NOMO-1 treated with dmso at 0.1 percent for 144 hours (cell line): ENCODE results near the gene RBM48.
"Not testable (repeated sequence)": the region's sequence is repeated elsewhere in the genome, so short reads cannot be mapped to it uniquely, and the experiment has no call there.

Experiments used
- DNase-seq: peaks from one replicate; lab custom pipeline; 2025; ENCODE audit not compliant: unreplicated experiment; lab: John Stamatoyannopoulos, UW

RBM48 gene

DNA sequence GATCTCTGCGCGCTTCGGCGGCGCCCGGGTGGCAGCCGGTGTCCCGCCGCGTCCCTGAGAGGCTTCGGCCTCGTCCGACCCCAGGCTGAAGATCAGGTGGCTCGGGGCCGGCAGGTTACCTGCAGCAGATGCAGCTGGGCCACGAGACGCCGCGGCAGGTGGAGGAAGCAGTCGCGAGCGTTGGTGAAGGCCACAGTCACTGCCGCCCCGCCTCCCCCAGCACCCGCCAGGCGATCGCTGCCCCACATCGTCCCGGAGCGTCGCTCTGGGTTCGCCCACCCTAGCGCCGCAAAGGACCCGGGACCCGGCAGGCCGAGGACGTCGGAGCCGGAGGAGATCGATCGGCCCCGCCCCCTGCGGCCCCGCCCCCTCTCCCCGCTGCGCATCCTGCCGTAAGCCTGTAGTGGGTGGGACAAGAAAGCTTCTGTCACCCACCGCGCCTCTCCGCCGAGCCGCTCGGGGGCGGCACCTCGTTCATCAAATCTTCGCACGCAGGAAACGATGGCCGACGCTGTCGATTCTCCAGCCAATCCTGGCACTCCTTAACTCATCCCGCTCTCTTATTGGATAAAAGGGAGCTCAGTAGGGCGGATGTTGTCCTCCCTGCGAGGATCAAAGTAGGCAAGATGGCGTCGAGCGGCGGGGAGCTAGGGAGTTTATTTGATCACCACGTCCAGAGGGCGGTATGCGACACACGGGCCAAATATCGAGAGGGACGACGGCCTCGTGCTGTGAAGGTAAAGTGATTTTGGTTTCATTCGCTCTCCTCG lies at the start of gene RBM48, which contains the start of gene PEX1:
Gene RBM48 (plus strand): TSS at position 608 of the 770 bp plus-strand sequence. CDS start 19 bp downstream, at position 627.
Gene PEX1 (minus strand): TSS at position 333 of the 770 bp plus-strand sequence. CDS start 85 bp downstream, at position 248.
- peak; percentile 100 for DNase-seq

DNA sequence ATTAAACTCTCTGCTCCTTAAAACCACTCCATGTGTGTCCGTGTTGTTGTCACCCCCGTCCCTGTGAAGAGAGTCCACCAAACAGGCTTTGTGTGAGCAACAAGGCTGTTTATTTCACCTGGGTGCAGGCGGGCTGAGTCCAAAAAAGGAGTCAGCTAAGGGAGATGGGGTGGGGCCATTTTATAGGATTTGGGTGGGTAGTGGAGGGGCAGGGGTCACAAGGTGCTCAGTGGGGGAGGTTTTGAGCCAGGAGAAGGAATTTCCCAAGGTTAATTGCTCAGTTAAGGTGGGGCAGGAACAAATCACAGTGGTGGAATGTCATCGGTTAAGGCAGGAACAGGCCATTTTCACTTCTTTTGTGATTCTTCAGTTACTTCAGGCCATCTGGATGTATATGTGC lies 49.4 kb upstream of the RBM48 start:
- DNase-seq = not testable (repeated sequence)

- DNase-seq = not testable (repeated sequence)
Measured at GRCh38 chr7:92483624-92484023, 45.0 kb upstream of the RBM48 start.

- DNase-seq = not testable (repeated sequence)
Measured at GRCh38 chr7:92484226-92484625, 44.4 kb upstream of the RBM48 start.

DNA sequence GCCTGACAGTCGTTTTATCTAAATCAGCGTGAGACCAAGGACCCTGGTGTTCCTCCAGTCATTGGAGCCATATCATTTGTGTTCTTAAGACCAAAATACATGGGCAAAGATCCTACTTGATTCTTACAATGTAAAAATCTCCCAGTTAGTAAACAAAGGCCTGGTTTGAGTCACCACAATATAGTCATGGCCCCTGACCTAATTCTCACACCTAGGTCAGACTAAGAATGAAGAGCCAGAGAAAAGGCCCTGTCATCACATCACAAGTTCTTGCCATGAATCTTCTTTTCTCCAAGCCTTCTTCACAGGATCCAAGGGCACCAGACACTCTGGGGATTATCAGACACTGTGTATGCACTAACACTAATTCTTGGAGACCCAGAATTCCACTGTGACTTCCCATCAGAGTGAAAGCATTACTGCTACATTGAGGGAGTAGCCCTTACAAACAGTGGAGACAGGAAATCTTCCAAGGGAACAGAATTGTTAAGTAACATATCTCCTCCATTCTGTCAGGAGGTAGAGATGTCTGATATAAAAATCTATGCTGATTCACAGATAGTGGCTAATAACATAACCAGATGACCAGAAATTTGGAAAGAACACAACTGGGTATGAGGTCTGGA lies 43.2 kb upstream of the RBM48 start:
- no peak for DNase-seq

GRCh38 chr7:92485974-92486373 lies 42.6 kb upstream of the RBM48 start:
- no peak for DNase-seq

- DNase-seq = no peak
Measured at GRCh38 chr7:92487804-92488203, 40.8 kb upstream of the RBM48 start.

DNA sequence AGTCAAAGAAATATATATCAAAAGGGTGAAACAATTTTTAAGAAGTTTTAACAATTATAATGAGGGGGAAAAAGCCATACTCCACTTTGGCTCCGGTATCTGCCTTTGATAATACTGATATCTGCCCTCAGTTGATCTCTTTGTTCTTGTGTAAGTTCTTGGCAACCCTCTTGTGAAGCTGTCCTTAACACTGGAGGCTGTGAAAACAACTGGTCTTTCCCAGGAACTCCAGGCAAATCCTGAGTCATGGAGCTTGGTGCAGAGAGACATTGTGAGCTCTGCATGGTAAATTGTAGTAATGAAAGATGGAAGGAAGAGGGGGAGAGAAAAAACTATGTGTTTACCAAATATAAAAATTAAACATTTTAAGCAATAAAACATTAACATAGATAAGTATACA lies 39.0 kb upstream of the RBM48 start:
- no peak for DNase-seq

DNA sequence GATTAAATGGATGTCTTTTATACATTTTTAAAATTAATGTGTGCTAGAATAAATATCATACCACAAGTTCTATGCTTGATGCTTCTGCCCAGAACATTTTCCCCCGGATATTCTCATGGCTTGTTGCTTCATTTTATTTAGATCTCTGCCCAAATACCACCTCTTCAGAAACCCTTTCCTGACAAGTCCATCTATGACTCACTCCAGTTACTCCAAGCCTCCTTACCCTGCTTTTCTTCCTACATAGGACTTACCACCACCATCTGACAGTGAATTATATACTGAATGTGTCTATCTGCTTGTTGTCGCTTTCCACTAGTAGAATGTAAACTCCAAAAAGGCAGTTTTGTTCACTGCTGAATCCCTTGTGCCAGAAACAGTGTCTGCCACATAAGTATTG lies 31.7 kb upstream of the RBM48 start:
- DNase-seq = no peak

DNA sequence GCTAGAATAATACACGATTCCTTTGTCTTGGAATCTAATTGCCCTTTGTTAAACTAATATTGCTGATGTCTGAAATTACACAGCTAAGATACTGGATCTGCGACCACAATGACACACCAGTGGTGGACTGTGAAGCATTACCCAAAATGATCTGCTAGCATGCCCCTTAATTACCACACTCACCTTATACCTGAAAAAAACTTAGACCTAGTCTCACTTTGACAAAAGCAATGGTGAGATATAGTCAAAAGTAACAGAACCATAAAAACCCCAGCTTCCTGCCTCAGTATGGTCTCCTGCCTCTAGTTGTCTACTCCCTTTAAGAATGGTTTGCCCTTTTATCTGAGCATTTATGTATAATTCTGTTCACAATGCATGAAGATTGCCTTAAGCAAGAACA lies 30.0 kb upstream of the RBM48 start:
- DNase-seq = no peak

DNA sequence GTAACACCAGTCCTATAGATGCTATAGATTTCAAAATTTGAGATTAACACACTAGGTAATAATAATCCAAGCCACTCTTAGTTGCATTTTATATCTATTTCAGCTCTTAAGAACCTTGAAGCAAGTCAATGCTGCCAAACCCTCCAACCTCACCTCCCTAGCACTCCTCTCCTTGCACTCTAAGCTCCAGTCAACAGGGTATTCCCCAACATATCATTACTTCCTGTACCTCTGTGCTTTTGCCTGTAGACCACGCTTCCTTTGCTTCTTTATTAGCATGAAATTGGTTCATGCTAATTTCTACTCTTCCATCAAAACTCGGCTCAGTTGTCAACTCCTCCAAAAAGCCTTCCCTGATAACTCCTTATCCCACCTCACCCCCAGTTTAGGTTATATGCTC lies 24.8 kb upstream of the RBM48 start:
- DNase-seq = no peak

- no peak for DNase-seq
Measured at GRCh38 chr7:92504563-92504962, 24.0 kb upstream of the RBM48 start.

DNA sequence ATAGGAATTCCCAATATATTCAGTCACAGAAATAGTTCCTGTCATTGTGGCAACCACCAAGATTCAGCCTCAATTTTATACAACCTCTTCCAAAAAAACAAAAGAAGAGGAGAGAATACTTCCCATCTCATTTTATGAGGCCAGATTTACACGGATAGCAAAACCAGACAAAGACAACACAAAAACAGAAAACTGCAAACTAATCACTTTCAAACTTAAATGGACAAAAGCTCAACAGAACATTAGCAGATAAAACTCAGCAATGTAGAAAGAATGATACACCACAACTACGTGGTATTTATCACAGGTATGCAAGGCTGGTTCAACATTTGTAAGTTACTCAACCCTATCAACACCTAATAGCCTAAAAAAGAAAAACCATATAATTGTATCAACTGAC lies 22.2 kb upstream of the RBM48 start:
- DNase-seq = no peak

GRCh38 chr7:92508946-92509345 lies 19.6 kb upstream of the RBM48 start:
- no peak for DNase-seq

- DNase-seq = no peak
Measured at GRCh38 chr7:92513167-92513902, 15.3 kb upstream of the RBM48 start.

GRCh38 chr7:92517631-92518030 lies 11.0 kb upstream of the RBM48 start:
- DNase-seq = no peak

DNA sequence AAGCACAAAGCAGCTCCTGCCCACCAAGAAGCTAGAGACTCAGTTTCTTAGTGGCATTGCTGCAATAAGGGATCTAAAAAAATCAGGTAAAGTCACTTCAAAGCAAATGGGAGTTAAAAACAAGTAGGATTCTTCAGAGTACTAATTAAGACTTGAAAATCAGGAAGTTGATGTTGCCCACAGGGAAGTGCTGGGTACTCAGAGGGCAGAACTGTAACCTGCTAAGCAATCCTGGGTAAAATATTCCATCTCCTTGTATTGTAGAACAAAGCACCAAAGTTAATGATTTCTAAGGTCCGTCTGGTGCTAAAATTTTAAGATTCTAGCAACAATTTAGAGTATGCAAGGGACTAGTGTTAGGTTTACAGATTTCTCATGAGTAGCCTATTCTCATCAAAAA lies 8.6 kb upstream of the RBM48 start:
- DNase-seq = peak; percentile 40

- no peak for DNase-seq
Measured at GRCh38 chr7:92523110-92523509, 5.5 kb upstream of the RBM48 start.

DNA sequence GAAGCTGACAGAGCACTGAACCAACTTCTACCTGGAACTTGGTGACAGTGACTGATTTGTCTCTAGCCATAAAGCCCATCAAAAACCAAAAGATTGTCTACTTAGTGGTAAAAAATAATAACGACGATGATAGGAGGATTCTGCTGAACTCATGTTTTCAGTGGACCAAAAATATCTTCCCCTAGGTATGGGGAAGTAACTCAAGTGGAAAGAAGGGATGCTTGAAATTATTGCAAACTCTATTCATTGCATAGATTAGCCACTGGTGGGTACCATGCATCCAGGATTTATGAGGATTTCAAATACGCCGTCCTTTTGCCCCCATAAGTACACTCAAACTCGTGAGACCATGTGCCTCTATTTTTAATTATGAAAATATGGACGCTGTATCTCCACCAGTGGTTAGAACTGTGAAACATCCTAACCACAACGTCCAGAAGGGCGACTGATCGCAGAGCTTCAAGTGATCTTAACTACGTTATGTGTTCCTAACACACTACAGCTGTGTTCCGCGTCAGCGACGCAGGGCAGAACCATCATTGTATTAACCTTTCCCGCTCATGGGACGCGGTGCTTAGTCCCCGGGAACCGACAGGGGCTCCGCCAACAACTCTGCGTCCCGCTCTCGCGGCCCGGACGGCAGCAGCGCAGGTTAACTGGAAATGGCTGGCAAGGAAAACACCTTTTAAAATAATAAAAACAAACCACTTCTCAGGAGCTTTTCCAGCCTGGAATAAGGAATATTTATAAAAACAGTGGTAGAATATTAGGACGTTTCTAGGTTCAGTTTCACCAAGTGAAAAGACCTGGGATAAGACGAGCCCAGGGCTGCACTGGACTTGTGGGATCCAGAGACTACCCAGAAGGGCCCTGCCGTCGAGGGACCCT lies 1.1 kb upstream of the RBM48 start:
- DNase-seq = peak; percentile 60

DNA sequence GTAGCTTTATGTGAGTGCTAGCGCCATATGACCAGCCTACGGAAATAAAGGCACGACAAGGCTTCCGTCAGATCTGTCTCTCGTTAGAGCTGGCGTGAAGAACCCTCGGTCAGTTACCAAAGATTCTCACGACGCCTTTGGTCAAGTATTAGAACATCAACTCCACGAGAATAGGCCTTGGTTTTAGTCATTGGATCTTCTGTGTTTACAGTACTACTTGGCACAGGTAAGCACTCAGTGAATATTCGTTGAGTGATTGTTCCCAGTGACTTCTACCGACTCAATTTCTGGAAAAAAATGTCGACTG lies 316 bp downstream of the RBM48 start:
- no peak for DNase-seq

DNA sequence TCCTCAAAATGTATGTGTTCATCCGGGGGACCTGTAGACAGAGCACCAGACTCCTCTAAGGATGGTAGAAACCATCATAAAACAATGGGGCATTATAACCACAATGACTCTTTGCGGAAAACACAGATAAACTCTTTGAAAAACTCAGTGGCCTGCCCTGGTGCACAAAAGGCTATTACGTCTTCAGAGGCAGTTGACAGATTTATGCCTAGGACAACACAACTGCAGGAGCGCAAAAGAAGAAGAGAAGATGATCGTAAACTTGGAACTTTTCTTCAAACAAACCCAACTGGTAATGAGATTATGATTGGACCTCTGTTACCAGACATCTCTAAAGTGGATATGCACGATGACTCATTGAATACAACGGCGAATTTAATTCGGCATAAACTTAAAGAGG lies 6.0 kb downstream of the RBM48 start:
- no peak for DNase-seq
